ENCODE results near the gene SLF2. TPM values are rescaled to one million over a fixed set of nuclear protein-coding genes. Genes with fewer than 3 reads are reported as not detected.

SLF2 gene
- total and polyA plus RNA-seq, 8 donors: 9.5 to 16.8 (median 11.8) TPM

GRCh38 chr10:100879741-100880360 is 32.9 kb upstream of the SLF2 start:
- Histone ChIP-seq H3K4me1 (no peaks in the 10 kb centered on the region), H3K27ac (no peak overlapping the region), H3K36me3 (no peaks in the 10 kb centered on the region), H3K9me3 (no peaks in the 10 kb centered on the region), H3K4me3 (no peak overlapping the region), H3K27me3 (no peaks in the 10 kb centered on the region)
- 60 to 69% methylated on average over 9 of the region's 9 CpGs for WGBS, 2 donors
- ATAC-seq (no peak), FAIRE-seq (no peak), DNase-seq (no peak)
- no peak for TF ChIP-seq CTCF (IDR thresholded peaks at IDR 0.05)
- intact Hi-C loops (cut with DNase I): loop anchor here in 2 of 3 donors (5.0 to 10.0 kb wide), 2 partner anchors 315 to 318 kb away; no protein-coding TSS in a partner anchor

- FAIRE-seq: no peak
- no peak overlapping the region for H3K27ac ChIP-seq
- H3K27me3 ChIP-seq: no peaks in the 10 kb centered on the region
- no peaks in the 10 kb centered on the region for H3K36me3 ChIP-seq
- H3K4me1 ChIP-seq: no peaks in the 10 kb centered on the region
- DNase-seq: no peak
- H3K4me3 ChIP-seq: no peak overlapping the region
- ATAC-seq: no peak
- 70 to 72% methylated on average over 5 of the region's 5 CpGs for WGBS, 2 donors
- no peak for TF ChIP-seq CTCF (IDR thresholded peaks at IDR 0.05)
- intact Hi-C loops (cut with DNase I): loop anchor here in 1 of 3 donors (5.0 kb wide), 1 partner anchor 319 kb away; no protein-coding TSS in a partner anchor
- no peaks in the 10 kb centered on the region for H3K9me3 ChIP-seq
Measured at GRCh38 chr10:100881556-100882213, 31.1 kb upstream of the SLF2 start.

- intact Hi-C loops (cut with DNase I): loop anchor here in 1 of 3 donors (5.0 kb wide), 1 partner anchor 320 kb away; no protein-coding TSS in a partner anchor
- DNase-seq (no peak), FAIRE-seq (no peak), ATAC-seq (no peak)
- Histone ChIP-seq H3K27me3 (no peaks in the 10 kb centered on the region), H3K4me1 (no peaks in the 10 kb centered on the region), H3K36me3 (no peaks in the 10 kb centered on the region), H3K27ac (no peak overlapping the region), H3K9me3 (no peaks in the 10 kb centered on the region), H3K4me3 (no peak overlapping the region)
- TF ChIP-seq CTCF (IDR thresholded peaks at IDR 0.05): no peak
- 76% methylated on average over 8 of the region's 8 CpGs for WGBS, 2 donors
Measured at GRCh38 chr10:100882252-100882651, 30.5 kb upstream of the SLF2 start.

- no peak for TF ChIP-seq CTCF (IDR thresholded peaks at IDR 0.05)
- no peaks in the 10 kb centered on the region for H3K27me3 ChIP-seq
- no peaks in the 10 kb centered on the region for H3K9me3 ChIP-seq
- DNase-seq (no peak), FAIRE-seq (no peak), ATAC-seq (no peak)
- no peaks in the 10 kb centered on the region for H3K4me1 ChIP-seq
- H3K36me3 ChIP-seq: no peaks in the 10 kb centered on the region
- intact Hi-C loops (cut with DNase I): loop anchor here in 1 of 3 donors (5.0 kb wide), 1 partner anchor 320 kb away; no protein-coding TSS in a partner anchor
- WGBS, 2 donors: 74 to 76% methylated on average over 23 of the region's 23 CpGs
- no peak overlapping the region for H3K4me3 ChIP-seq
- H3K27ac ChIP-seq: no peak overlapping the region
Measured at GRCh38 chr10:100882671-100883311, 30.0 kb upstream of the SLF2 start.

Measured in pancreas (tissue), 10 donors.